WTC11 (cell line): Measurements from ENCODE around the gene GRIN2A. TPM values are rescaled to one million over a fixed set of nuclear protein-coding genes. Genes with fewer than 3 reads are reported as not detected.

Experiments used
- ATAC-seq: fragments of 200-7000 bp; cut with Tn5 transposase; 2 replicates; pipeline ENCODE4 v1.10.0; 2021; ENCODE audit warnings: mild to moderate bottlenecking, moderate library complexity
- CTCF ChIA-PET: fragments of 300-600 bp; sonication (Branson Sonifier 250); formaldehyde crosslinking; loops from one replicate; lab custom pipeline; 2021; ENCODE audit warnings: antibody characterized with exemption; lab: Charles Lee
- POLR2A ChIA-PET: fragments of 350-600 bp; sonication (Branson Sonifier 250); formaldehyde crosslinking; loops from one replicate; lab custom pipeline; 2021; ENCODE audit warnings: antibody characterized with exemption; lab: Charles Lee
- DNase-seq: peaks from one replicate; pipeline ENCODE4 v3.0.0; 2021; ENCODE audit warnings: low spot score
- H3K27ac Mint-ChIP-seq: 2 replicates; pipeline ENCODE4 v1.8.0; 2021; ENCODE audit warnings: mixed read lengths
- H3K27me3 Mint-ChIP-seq: 2 replicates; pipeline ENCODE4 v1.8.0; 2021; ENCODE audit warnings: low read depth, mild to moderate bottlenecking, moderate library complexity, mixed read lengths
- H3K36me3 Mint-ChIP-seq: 2 replicates; pipeline ENCODE4 v1.8.0; 2021; ENCODE audit warnings: mixed read lengths
- H3K4me1 Mint-ChIP-seq: 2 replicates; pipeline ENCODE4 v1.8.0; 2022; ENCODE audit warnings: mixed read lengths
- H3K4me3 Mint-ChIP-seq: 2 replicates; pipeline ENCODE4 v1.8.0; 2021; ENCODE audit warnings: mild to moderate bottlenecking, moderate library complexity, mixed read lengths
- H3K9me3 Mint-ChIP-seq: 2 replicates; pipeline ENCODE4 v1.8.0; 2021; ENCODE audit warnings: mixed read lengths
- ATF1 ChIP-seq: sonication (generic); formaldehyde crosslinking; IDR thresholded peaks from 2 replicates; pipeline ENCODE4 v1.8.1; 2023; ENCODE audit warnings: mild to moderate bottlenecking, moderate library complexity, missing genetic modification reagents
- ERG ChIP-seq: fragments of 250-450 bp; sonication (Bioruptor Pico); IDR thresholded peaks from 2 replicates; pipeline ENCODE4 v1.8.0; 2021; ENCODE audit warnings: mild to moderate bottlenecking
- ESRRA ChIP-seq: sonication (generic); formaldehyde crosslinking; IDR thresholded peaks from 2 replicates; pipeline ENCODE4 v1.8.1; 2022; ENCODE audit warnings: mild to moderate bottlenecking, missing genetic modification reagents, borderline replicate concordance
- FOXJ3 ChIP-seq: sonication (generic); formaldehyde crosslinking; IDR thresholded peaks from 2 replicates; pipeline ENCODE4 v1.9.0; 2021; ENCODE audit warnings: missing genetic modification reagents, mild to moderate bottlenecking, borderline replicate concordance
- FOXP1 ChIP-seq: sonication (generic); formaldehyde crosslinking; IDR thresholded peaks from 2 replicates; pipeline ENCODE4 v1.8.0; 2022; ENCODE audit warnings: missing genetic modification reagents, mild to moderate bottlenecking, moderate library complexity, borderline replicate concordance
- JAZF1 ChIP-seq: fragments of 250-450 bp; sonication (Bioruptor Pico); IDR thresholded peaks from 2 replicates; pipeline ENCODE4 v1.9.0; 2021; ENCODE audit warnings: moderate library complexity, mild to moderate bottlenecking, inconsistent platforms
- KAT7 ChIP-seq: sonication (generic); formaldehyde crosslinking; IDR thresholded peaks from 2 replicates; pipeline ENCODE4 v1.8.1; 2023; ENCODE audit warnings: missing genetic modification reagents, mild to moderate bottlenecking, borderline replicate concordance
- PRRX2 ChIP-seq: fragments of 250-450 bp; sonication (Bioruptor Pico); IDR thresholded peaks from 2 replicates; pipeline ENCODE4 v1.8.0; 2021; ENCODE audit warnings: mild to moderate bottlenecking
- RORB ChIP-seq: fragments of 250-450 bp; sonication (Bioruptor Pico); IDR thresholded peaks from 2 replicates; pipeline ENCODE4 v1.9.0; 2021; ENCODE audit warnings: mild to moderate bottlenecking
- ZNF219 ChIP-seq: sonication (generic); formaldehyde crosslinking; IDR thresholded peaks from 2 replicates; pipeline ENCODE4 v1.8.0; 2023; ENCODE audit warnings: missing genetic modification reagents, mild to moderate bottlenecking, borderline replicate concordance
- ZNF317 ChIP-seq: sonication (generic); formaldehyde crosslinking; IDR thresholded peaks from 2 replicates; pipeline ENCODE4 v1.8.1; 2023; ENCODE audit warnings: low read depth, mild to moderate bottlenecking, moderate library complexity, missing genetic modification reagents, borderline replicate concordance
- ZSCAN18 ChIP-seq: fragments of 250-450 bp; sonication (Bioruptor Pico); IDR thresholded peaks from 2 replicates; pipeline ENCODE4 v2.1.2; 2022; ENCODE audit warnings: mild to moderate bottlenecking, moderate library complexity
- total RNA-seq: library from RNA; stranded (reverse); gene quantifications from 3 replicates; pipeline ENCODE4 v1.2.3, GENCODE V29; 2021
- TF ChIP-seq, protein P1 (sequence below): sonication (generic); formaldehyde crosslinking; IDR thresholded peaks from 2 replicates; pipeline ENCODE4 v1.8.0; 2022; ENCODE audit warnings: mild to moderate bottlenecking, missing genetic modification reagents
- TF ChIP-seq, protein P2 (sequence below): fragments of 250-450 bp; sonication (Bioruptor Pico); IDR thresholded peaks from 2 replicates; pipeline ENCODE4 v1.9.0; 2021; ENCODE audit warnings: mild to moderate bottlenecking, borderline replicate concordance
- TF ChIP-seq, protein P3 (sequence below): sonication (generic); formaldehyde crosslinking; IDR thresholded peaks from 2 replicates; pipeline ENCODE4 v1.8.1; 2022; ENCODE audit warnings: mild to moderate bottlenecking, moderate library complexity, missing genetic modification reagents
- TF ChIP-seq, protein P4 (sequence below): sonication (generic); formaldehyde crosslinking; IDR thresholded peaks from 2 replicates; pipeline ENCODE4 v1.8.1; 2023; ENCODE audit warnings: mild to moderate bottlenecking, missing genetic modification reagents, moderate library complexity

GRIN2A gene
- total RNA-seq, 1 experiment from 2014 or later, result 3.5 TPM

DNA sequence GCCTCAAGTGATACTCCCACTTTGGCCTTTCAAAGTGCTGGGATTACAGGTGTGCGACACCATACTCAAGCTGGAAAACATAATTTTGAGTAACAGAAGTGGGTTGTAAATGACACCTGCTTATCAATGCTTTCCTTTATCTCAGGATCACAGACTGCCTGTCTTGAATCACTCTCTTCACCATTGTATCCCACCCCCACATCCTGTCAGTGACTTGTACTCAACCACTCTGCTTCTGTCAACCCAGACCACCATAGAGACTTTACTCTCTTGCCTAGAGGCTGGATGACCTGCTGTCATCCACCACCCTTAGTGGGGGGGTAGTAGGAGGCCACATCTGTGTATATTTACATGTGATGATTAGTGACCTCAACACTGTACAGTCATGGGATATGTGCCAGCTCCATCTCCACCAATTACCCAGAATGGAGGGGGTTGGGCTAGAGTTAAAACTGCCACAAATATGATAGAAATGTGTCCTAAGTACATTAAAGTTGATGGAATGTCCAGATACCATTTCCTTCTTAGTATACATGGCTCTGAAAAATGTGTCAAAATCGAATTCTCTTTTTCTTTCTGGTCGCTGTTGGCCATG lies 338.7 kb downstream of the GRIN2A start:
- Mint-ChIP-seq H3K27me3 (no peaks in the 10 kb centered on the region), H3K27ac (no peak overlapping the region), H3K9me3 (peaks cover 2% of the 10 kb centered on the region)
- TF ChIP-seq, protein P1, sequence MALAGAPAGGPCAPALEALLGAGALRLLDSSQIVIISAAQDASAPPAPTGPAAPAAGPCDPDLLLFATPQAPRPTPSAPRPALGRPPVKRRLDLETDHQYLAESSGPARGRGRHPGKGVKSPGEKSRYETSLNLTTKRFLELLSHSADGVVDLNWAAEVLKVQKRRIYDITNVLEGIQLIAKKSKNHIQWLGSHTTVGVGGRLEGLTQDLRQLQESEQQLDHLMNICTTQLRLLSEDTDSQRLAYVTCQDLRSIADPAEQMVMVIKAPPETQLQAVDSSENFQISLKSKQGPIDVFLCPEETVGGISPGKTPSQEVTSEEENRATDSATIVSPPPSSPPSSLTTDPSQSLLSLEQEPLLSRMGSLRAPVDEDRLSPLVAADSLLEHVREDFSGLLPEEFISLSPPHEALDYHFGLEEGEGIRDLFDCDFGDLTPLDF, result no peak
- no peak for TF ChIP-seq FOXJ3 (CRISPR knock-in tag)
- TF ChIP-seq PRRX2 (CRISPR knock-in tag), result no peak
- no peak for TF ChIP-seq KAT7
- no peak for TF ChIP-seq RORB (CRISPR knock-in tag)
- TF ChIP-seq ZNF219 (CRISPR knock-in tag), result no peak
- TF ChIP-seq ATF1 (CRISPR knock-in tag), result no peak
- no peak for TF ChIP-seq ZNF317 (CRISPR knock-in tag)
- TF ChIP-seq, protein P2, sequence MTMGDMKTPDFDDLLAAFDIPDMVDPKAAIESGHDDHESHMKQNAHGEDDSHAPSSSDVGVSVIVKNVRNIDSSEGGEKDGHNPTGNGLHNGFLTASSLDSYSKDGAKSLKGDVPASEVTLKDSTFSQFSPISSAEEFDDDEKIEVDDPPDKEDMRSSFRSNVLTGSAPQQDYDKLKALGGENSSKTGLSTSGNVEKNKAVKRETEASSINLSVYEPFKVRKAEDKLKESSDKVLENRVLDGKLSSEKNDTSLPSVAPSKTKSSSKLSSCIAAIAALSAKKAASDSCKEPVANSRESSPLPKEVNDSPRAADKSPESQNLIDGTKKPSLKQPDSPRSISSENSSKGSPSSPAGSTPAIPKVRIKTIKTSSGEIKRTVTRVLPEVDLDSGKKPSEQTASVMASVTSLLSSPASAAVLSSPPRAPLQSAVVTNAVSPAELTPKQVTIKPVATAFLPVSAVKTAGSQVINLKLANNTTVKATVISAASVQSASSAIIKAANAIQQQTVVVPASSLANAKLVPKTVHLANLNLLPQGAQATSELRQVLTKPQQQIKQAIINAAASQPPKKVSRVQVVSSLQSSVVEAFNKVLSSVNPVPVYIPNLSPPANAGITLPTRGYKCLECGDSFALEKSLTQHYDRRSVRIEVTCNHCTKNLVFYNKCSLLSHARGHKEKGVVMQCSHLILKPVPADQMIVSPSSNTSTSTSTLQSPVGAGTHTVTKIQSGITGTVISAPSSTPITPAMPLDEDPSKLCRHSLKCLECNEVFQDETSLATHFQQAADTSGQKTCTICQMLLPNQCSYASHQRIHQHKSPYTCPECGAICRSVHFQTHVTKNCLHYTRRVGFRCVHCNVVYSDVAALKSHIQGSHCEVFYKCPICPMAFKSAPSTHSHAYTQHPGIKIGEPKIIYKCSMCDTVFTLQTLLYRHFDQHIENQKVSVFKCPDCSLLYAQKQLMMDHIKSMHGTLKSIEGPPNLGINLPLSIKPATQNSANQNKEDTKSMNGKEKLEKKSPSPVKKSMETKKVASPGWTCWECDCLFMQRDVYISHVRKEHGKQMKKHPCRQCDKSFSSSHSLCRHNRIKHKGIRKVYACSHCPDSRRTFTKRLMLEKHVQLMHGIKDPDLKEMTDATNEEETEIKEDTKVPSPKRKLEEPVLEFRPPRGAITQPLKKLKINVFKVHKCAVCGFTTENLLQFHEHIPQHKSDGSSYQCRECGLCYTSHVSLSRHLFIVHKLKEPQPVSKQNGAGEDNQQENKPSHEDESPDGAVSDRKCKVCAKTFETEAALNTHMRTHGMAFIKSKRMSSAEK (CRISPR knock-in tag), result no peak
- TF ChIP-seq, protein P3, sequence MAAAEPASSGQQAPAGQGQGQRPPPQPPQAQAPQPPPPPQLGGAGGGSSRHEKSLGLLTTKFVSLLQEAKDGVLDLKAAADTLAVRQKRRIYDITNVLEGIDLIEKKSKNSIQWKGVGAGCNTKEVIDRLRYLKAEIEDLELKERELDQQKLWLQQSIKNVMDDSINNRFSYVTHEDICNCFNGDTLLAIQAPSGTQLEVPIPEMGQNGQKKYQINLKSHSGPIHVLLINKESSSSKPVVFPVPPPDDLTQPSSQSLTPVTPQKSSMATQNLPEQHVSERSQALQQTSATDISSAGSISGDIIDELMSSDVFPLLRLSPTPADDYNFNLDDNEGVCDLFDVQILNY (CRISPR knock-in tag), result no peak
- no peak for TF ChIP-seq ESRRA (CRISPR knock-in tag)
- TF ChIP-seq, protein P4, sequence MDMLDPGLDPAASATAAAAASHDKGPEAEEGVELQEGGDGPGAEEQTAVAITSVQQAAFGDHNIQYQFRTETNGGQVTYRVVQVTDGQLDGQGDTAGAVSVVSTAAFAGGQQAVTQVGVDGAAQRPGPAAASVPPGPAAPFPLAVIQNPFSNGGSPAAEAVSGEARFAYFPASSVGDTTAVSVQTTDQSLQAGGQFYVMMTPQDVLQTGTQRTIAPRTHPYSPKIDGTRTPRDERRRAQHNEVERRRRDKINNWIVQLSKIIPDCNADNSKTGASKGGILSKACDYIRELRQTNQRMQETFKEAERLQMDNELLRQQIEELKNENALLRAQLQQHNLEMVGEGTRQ (CRISPR knock-in tag), result no peak
- TF ChIP-seq JAZF1 (CRISPR knock-in tag), result no peak
- no peak for TF ChIP-seq ZSCAN18 (CRISPR knock-in tag)
- no peak for TF ChIP-seq ERG (CRISPR knock-in tag)
- no peak for TF ChIP-seq FOXP1
- TF ChIP-seq, all 79 proteins: peak for 0
- POLR2A ChIA-PET, result no interaction called here
- peaks cover 11% of the 10 kb centered on the region for H3K4me1 Mint-ChIP-seq
- CTCF ChIA-PET, result interaction anchor here (1.4 kb wide), 1 partner anchor 337 kb away, joined by 4 read pairs; no protein-coding TSS in a partner anchor
- DNase-seq, result no peak
- H3K4me3 Mint-ChIP-seq, result no peak overlapping the region
- no peaks in the 10 kb centered on the region; the same call in 1 of the 2 replicates for H3K36me3 Mint-ChIP-seq
- no peak for ATAC-seq
